ENCODE results near the gene WLS. TPM values are rescaled to one million over a fixed set of nuclear protein-coding genes. Genes with fewer than 3 reads are reported as not detected.

The WLS gene
- total RNA-seq, 2 donors from 2014 or later, result 51.0 to 55.8 TPM

GRCh38 chr1:68140536-68140935 lies 91.8 kb downstream of the WLS start:
- no peak for DNase-seq (ENCODE audit: low spot score)
- H3K36me3 ChIP-seq, result peaks cover 4% of the 10 kb centered on the region

GRCh38 chr1:68136187-68136586 lies 96.1 kb downstream of the WLS start:
- no peak for DNase-seq (ENCODE audit: low spot score)
- Histone ChIP-seq H3K36me3 (peaks cover 21% of the 10 kb centered on the region), H3K9me3 (no peaks in the 10 kb centered on the region), H3K27me3 (no peaks in the 10 kb centered on the region), H3K4me1 (peaks cover 0 to 7% of the 10 kb centered on the region in 2 donors), H3K27ac (no peak overlapping the region), H3K4me3 (no peak overlapping the region)
- no peak for TF ChIP-seq CTCF (IDR thresholded peaks at IDR 0.05)

More at GRCh38 chr1:68140536-68140935, 91.8 kb downstream of the WLS start:
- H3K4me1 ChIP-seq, result peaks cover 0 to 24% of the 10 kb centered on the region in 2 donors
- H3K4me3 ChIP-seq, result no peak overlapping the region
- H3K27me3 ChIP-seq, result no peaks in the 10 kb centered on the region
- no peak for TF ChIP-seq CTCF (IDR thresholded peaks at IDR 0.05)
- peak overlapping the region in 1 of 2 donors; percentile 57 for H3K27ac ChIP-seq
- no peaks in the 10 kb centered on the region for H3K9me3 ChIP-seq

GRCh38 chr1:68132426-68133130 lies 99.7 kb downstream of the WLS start:
- no peak overlapping the region for H3K4me3 ChIP-seq
- no peak for DNase-seq (ENCODE audit: low spot score)
- H3K9me3 ChIP-seq, result no peaks in the 10 kb centered on the region
- H3K27ac ChIP-seq, result no peak overlapping the region
- H3K4me1 ChIP-seq, result peaks cover 0 to 10% of the 10 kb centered on the region in 2 donors
- TF ChIP-seq CTCF (IDR thresholded peaks at IDR 0.05), result no peak
- H3K27me3 ChIP-seq, result no peaks in the 10 kb centered on the region
- peaks cover 19% of the 10 kb centered on the region for H3K36me3 ChIP-seq

GRCh38 chr1:68131261-68131660 lies 101.1 kb downstream of the WLS start:
- Histone ChIP-seq H3K36me3 (peaks cover 21% of the 10 kb centered on the region), H3K9me3 (no peaks in the 10 kb centered on the region), H3K4me1 (peaks cover 0 to 10% of the 10 kb centered on the region in 2 donors), H3K4me3 (no peak overlapping the region), H3K27ac (no peak overlapping the region), H3K27me3 (no peaks in the 10 kb centered on the region)
- no peak for TF ChIP-seq CTCF (IDR thresholded peaks at IDR 0.05)
- no peak for DNase-seq (ENCODE audit: low spot score)

GRCh38 chr1:68129536-68130250 lies 102.6 kb downstream of the WLS start:
- Histone ChIP-seq H3K36me3 (peaks cover 28% of the 10 kb centered on the region), H3K27me3 (no peaks in the 10 kb centered on the region), H3K4me1 (peaks cover 0 to 10% of the 10 kb centered on the region in 2 donors), H3K4me3 (no peak overlapping the region), H3K27ac (peak overlapping the region in 1 of 2 donors; percentile 7), H3K9me3 (no peaks in the 10 kb centered on the region)
- TF ChIP-seq CTCF (IDR thresholded peaks at IDR 0.05), result no peak
- DNase-seq (ENCODE audit: low spot score), result no peak

All from right atrium auricular region (tissue), 2 donors.